ENCODE data around the gene SIVA1.

The SIVA1 gene

DNA sequence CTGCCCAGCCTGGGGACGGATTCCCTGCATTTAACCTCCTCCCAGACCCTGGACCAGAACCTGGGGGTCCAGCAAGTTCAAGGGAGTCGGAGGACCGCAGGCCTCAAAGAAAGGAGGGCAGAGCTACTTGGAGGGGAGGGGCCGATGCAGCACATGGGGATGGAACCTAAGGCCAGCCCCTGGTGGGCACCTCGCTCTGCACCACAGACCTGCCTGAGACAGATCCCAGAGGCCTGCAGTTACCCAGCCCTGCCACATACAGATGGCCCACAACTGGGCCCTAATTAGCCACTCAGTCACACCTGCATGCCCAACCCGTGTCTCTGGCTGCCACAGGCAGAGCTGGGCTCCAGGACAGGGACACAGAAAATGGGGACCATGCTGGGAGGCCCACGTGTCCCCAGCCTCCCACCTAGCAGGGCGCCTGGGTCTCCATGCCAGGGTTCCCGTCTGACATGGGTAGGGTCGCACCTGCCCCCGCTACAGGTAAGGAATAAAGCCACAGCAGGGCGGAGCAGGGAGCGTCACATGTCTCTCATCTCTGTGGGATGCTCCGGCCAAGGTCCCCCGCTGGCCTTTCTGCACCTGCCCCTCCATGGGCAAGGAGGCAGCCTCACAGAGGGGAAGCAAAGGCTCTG is 25.9 kb downstream of the SIVA1 start:
- TF ChIP-seq, protein P1, sequence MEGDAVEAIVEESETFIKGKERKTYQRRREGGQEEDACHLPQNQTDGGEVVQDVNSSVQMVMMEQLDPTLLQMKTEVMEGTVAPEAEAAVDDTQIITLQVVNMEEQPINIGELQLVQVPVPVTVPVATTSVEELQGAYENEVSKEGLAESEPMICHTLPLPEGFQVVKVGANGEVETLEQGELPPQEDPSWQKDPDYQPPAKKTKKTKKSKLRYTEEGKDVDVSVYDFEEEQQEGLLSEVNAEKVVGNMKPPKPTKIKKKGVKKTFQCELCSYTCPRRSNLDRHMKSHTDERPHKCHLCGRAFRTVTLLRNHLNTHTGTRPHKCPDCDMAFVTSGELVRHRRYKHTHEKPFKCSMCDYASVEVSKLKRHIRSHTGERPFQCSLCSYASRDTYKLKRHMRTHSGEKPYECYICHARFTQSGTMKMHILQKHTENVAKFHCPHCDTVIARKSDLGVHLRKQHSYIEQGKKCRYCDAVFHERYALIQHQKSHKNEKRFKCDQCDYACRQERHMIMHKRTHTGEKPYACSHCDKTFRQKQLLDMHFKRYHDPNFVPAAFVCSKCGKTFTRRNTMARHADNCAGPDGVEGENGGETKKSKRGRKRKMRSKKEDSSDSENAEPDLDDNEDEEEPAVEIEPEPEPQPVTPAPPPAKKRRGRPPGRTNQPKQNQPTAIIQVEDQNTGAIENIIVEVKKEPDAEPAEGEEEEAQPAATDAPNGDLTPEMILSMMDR (conservative IDR thresholded peaks at IDR 0.05; ENCODE audit: low read depth) = no peak
- ChIA-PET POLR2A (ENCODE audit: low non-redundant PET) (no interaction called here), CTCF (interaction anchor here (0.5 to 0.6 kb wide), 3 partner anchors 29 to 1207 kb away, joined by 3 to 4 read pairs (median 3); no protein-coding TSS in a partner anchor)
- peak overlapping the region; percentile 35 for H3K27ac ChIP-seq
- no peak for DNase-seq (ENCODE audit: low spot score)

DNA sequence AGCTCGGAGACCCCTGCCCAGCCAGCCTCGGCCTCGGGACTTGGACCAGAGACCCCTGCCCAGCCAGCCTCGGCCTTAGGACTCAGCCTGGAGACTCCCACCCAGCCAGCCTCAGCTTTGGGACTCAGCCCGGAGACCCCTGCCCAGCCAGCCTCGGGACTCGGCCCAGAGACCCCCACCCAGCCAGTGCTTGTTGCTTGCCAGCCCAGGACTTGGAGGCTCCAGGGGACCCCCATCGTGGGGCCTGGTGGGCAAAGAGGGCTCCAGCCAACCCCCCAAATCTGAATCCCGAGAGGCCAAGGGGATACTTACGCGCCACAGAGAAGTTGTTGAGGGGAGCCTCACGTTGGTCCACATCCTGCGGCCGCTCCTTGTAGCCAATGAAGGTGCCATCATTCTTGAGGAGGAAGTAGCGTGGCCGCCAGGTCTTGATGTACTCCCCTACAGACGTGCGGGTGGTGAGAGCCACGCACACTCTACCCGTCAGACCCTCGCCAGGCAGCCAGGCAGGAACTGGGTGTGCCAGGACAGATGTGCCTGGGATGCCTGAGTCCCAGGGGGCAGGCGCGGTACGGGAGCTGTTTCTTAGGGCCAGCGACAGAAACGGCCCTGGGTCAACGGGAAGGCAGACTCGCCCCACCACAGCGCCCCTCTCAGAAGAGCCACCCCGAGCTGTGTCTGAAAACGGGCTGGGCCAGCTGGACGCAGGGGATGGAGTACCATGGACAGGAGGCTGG is 27.0 kb downstream of the SIVA1 start:
- ChIA-PET POLR2A (ENCODE audit: low non-redundant PET) (no interaction called here), CTCF (interaction anchor here (0.5 to 0.9 kb wide), 2 partner anchors 9 to 28 kb away, joined by 3 read pairs; no protein-coding TSS in a partner anchor)
- no peak for DNase-seq (ENCODE audit: low spot score)
- TF ChIP-seq, protein P1 (conservative IDR thresholded peaks at IDR 0.05; ENCODE audit: low read depth) = no peak
- no peak overlapping the region for H3K27ac ChIP-seq

DNA sequence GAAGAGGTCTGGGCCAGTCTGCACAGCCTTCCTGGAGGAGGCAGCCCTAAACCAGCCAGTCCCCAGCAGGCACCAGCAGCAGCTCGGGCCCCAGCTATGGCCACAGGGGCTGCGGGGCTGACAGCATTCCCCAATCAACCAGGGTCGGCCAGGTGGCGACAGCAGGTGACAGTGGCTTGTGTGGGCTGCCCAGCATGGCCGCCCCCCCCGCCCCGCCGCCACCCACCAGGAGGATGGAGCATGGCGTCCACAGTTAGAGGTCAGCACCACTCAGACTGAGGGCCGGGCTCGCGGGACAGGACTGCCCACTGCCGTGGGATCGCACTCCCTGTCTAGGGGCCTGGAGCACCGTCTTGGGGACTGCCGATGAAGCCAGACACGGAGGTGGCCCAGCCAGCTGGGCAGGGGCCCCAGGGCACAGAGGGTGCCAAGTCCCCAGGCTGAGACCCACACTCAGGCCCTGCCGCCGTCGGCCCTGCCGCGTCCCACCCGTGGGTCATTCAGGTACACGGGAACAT is 27.6 kb downstream of the SIVA1 start:
- ChIA-PET POLR2A (ENCODE audit: low non-redundant PET) (no interaction called here), CTCF (interaction anchor here (0.5 to 1.3 kb wide), 4 partner anchors 9 to 997 kb away, joined by 3 to 5 read pairs (median 3); no protein-coding TSS in a partner anchor)
- DNase-seq (ENCODE audit: low spot score) = no peak
- TF ChIP-seq, protein P1 (conservative IDR thresholded peaks at IDR 0.05; ENCODE audit: low read depth) = no peak
- H3K27ac ChIP-seq = peak overlapping the region; percentile 39; the same call in 1 of the 2 replicates

DNA sequence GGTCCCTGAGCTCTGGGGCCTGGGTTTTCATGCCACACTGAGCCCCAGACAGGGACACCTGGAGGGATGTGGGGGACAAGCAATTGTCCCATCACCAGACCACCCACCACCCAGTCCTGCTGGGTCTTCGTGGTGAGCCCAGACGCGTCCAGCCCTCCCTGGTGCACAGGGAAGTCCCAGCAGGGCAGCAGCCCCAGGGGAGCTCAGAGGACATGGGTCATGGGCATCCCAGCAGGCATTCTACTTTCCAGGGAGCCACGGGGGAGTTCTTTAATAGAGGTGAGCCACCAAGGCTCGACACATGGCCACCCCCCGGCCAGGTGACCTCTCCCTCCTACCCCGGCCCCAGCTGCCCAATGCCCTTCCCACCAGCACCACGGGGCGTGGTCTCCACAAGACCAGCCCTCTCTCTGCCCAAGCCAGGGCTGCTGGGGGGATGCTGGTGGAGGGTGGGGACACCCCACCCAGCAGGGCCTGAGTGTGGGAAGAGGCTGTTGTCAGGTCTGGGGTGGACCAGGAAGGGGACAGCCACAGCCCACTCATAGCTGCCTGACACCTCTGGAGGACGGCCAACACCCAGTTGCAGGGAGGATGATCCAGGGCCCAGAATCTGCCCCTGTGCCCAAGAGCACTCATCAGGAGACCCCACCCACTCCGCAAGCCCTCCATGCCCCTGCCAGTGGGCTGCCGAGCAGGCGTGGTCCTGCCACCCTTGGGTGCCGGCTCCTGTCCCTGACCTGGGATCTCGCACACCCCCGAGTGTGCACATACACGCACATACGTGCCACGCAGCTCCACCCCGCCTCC is 28.5 kb downstream of the SIVA1 start:
- H3K27ac ChIP-seq = peak overlapping the region; percentile 39
- POLR2A ChIA-PET (ENCODE audit: low non-redundant PET) = no interaction called here
- TF ChIP-seq, protein P1 (conservative IDR thresholded peaks at IDR 0.05; ENCODE audit: low read depth) = no peak
- CTCF ChIA-PET = interaction anchor here (0.6 to 1.3 kb wide), 2 partner anchors 13 to 998 kb away, joined by 3 to 5 read pairs; no protein-coding TSS in a partner anchor
- DNase-seq (ENCODE audit: low spot score) = no peak

DNA sequence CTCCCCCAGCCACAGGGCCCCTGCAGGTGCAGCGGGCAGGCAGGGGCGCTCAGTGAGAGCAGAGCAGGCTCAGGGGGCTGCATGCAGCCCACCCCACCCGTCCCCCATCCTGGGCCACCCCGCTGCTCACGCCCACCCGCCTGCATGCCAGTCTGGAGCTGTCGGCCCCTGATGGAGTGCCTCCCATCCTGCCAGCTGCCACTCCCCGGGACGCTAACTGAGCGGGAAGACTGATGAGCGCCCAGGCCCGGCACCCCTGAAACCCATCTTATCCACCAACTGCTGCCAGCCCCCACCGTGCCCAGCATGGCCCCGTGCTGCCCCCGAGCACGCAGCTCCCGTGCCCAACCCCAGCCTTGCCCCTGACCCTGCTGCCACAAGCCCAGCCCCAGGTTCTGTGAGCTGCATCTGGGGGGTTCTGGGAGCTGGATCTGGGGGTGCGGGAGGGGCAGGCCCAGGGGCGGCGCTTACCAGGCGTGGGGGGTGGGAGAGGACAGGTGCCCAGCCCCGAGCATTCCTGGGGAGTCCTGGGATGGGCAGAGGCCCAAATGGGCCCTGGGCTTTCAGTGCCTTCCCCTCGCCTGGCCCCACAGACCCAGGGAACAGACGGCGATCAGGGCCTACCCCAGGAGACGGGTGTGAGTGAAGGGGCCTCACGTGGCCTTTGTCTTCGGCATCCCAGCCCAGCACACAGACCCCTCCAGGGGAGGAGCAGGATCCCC is 29.3 kb downstream of the SIVA1 start:
- ChIA-PET CTCF (no interaction called here), POLR2A (ENCODE audit: low non-redundant PET) (no interaction called here)
- TF ChIP-seq, protein P1 (conservative IDR thresholded peaks at IDR 0.05; ENCODE audit: low read depth) = no peak
- H3K27ac ChIP-seq = peak overlapping the region; percentile 39
- DNase-seq (ENCODE audit: low spot score) = no peak

Data from RWPE1 (cell line).